Hepatocyte (in vitro differentiated cells): ENCODE results near the gene TMCO4.

Experiments
- CTCF ChIP-seq: fragments of 200-600 bp; sonication (generic); IDR thresholded peaks from 2 replicates; pipeline ENCODE4 v1.5.1; 2016; ENCODE audit warnings: antibody characterized with exemption, mild to moderate bottlenecking; ENCODE audit not compliant: poor library complexity
- EZH2phosphoT487 ChIP-seq: fragments of 200-600 bp; sonication (generic); IDR thresholded peaks from one replicate; pipeline ENCODE4 v1.6.1; 2018; ENCODE audit warnings: antibody characterized with exemption, mild to moderate bottlenecking, low read depth, moderate library complexity; ENCODE audit not compliant: unreplicated experiment, severe bottlenecking

- TF ChIP-seq CTCF = no peak
- TF ChIP-seq EZH2phosphoT487 = no peak
Observed at GRCh38 chr1:19775831-19776230, 23.9 kb downstream of the TMCO4 start.
